ENCODE results near the gene CMKLR1.

Gene CMKLR1

DNA sequence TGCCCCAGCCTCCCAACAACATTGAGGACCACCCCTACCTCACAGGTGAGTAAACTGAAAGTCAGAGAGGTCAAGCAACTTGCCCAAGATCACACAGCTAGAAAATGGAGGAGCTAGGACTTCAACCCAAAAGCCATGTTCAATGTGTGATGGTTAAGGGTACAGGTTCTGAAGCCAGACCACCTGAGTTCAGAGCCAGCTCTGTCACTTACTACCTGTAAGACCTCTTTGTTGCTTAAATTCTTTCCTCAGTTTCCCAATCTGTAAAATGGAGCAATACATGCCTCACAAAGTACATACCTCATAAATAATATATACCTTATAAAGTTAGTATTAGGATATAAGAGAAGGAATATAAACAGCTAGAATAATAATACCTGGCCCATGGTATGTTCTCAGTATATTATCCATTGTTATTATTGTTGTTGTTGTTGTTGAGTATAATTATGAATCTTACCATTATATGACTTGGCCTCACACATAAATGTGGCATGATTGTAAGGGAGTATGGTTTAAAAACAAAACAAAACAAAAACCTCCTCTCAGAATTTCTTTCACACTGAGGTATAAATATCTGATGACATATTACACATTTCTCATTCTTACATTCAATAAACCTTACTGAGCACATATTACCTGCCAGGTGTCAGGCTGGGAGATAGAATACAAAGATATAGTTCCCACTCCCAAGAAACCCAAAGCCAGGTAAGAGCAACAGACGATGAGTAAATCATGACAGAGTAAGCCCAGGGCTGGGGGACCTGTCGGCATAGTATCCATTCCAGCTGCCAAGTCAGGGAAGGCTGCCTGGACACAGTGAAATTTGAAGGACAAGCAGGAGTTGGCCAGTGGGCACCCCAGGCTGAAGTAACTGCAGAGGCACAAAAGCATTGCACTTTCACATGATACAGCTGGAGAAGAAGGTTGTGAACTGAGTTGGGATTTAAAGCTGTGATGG lies 19.6 kb downstream of the CMKLR1 start:
- TF ChIP-seq, protein P1, sequence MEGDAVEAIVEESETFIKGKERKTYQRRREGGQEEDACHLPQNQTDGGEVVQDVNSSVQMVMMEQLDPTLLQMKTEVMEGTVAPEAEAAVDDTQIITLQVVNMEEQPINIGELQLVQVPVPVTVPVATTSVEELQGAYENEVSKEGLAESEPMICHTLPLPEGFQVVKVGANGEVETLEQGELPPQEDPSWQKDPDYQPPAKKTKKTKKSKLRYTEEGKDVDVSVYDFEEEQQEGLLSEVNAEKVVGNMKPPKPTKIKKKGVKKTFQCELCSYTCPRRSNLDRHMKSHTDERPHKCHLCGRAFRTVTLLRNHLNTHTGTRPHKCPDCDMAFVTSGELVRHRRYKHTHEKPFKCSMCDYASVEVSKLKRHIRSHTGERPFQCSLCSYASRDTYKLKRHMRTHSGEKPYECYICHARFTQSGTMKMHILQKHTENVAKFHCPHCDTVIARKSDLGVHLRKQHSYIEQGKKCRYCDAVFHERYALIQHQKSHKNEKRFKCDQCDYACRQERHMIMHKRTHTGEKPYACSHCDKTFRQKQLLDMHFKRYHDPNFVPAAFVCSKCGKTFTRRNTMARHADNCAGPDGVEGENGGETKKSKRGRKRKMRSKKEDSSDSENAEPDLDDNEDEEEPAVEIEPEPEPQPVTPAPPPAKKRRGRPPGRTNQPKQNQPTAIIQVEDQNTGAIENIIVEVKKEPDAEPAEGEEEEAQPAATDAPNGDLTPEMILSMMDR (IDR thresholded peaks at IDR 0.05; ENCODE audit: low read depth, low read length), result no peak
- H3K4me3 ChIP-seq (ENCODE audit: low read depth, low read length), result no peak overlapping the region

DNA sequence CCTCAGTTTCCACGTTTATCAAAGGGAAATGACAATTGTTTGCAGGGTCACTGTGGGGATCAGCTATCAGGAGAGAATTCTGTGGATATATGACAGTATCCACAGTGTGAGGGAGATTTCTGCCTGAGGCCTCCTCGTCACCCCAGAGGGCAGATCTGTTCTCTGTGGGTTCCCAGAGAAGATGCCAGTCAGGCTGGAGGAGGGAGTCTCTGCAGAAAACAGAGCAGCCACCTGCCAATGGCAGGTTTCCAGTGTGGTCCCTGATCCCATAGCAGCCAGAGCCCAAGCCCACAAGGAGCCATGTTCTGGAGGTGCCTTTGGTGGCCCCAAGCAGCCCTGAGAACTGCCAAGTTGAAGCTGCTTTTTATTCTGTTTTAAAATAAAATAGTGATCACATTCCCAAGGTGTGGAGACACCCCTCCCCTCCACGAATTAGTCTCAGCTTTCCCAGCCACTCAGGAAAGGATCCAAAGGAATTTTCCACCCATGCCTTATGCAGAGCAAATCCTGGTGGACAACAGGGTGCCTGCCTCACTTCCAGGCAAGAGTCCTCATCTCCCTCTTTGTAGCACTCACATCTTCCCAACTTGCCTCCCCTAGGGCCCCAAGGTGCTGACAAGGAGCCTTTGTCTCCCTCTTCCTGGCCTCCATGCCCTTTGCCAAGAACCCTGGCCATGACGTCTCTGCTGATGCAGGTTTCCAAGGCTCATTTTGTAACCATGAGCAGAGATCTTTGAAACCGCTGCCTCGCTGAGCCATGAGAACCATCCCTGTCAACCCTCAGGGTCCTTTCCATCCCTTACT lies 20.4 kb downstream of the CMKLR1 start:
- TF ChIP-seq, protein P1 (IDR thresholded peaks at IDR 0.05; ENCODE audit: low read depth, low read length), result no peak
- no peak overlapping the region for H3K4me3 ChIP-seq (ENCODE audit: low read depth, low read length)

DNA sequence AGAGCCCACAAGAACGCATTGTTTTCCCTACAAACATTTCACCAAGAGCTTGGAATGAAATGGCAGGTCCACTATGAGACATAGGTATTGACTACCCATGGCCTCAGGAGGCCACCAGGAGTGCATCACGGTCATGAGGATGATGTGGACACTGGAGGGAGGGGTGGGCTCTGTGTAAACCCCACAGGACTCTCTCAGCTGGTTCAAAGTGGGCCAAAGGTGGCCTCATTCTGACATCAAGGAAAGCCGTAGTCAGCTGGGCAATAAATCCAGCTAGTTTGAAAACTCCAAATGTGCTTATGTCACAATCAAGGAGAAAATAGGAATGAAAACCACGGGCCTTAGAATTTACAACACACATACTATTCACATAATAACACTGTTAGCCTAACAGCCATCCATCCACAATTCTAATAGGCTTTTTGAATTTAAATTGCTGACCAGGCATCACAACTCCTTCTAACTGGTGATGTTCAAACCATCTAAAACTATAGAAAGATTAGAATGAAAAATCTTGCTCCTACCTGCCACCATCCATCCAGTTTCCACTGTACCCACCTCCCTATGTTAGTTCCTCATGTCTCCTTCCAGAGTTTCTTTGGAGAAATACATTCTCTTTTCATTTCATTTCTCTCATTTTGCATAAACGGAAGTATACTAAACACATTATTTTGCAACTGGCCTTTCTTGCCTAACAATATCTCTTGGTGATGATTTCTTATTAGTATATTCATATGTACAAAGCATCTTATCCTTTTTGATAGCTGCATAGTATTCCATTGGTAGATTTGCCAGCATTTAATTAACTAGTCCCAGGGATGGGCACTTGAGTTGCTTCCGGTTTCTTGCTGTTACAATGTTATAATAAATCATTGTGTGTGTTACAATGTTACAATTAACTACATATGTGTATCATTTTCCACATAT lies 21.5 kb downstream of the CMKLR1 start:
- TF ChIP-seq, protein P1 (IDR thresholded peaks at IDR 0.05; ENCODE audit: low read depth, low read length), result no peak

DNA sequence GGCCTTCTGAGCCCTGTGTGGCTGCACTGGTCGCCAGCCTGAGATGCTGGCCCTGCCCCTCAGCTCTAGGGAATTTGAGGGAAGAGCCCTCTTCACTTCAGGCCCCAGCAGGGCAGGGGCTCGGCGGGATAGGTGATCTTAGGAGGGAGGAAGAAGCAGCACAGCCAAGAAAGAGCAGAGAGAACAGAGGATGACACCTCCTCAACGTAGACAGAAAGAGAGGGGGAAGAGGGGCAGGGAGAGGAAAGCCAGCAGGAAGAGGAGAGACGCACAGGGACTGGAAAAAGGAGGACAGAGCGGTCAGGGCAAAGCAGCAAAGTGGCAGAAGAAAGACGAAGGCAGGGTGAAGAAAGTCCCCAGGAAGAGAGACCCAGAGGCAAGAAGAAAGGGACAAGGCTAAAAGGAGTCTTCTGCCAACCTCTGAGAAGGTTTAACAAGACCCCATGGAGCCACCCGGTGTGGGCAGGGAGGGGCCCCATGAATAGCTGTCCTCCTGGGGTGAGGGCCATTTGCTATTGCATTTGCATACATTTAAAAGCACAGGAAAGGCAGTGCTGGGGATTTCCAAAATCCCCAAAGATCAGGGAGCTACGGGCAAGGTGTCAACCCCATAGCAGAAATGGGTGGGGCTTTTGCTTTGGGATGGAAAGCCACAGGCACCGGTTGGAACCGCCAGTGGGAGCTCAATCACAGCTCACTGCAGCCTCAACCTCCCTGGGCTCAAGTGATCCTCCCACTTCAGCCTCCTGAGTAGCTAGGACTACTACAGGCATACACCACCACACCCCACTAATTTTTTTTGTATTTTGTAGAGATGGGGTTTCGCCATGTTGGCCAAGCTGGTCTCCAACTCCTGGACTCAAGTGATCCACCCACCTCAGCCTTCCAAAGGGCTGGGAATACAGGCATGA lies 22.7 kb downstream of the CMKLR1 start:
- TF ChIP-seq, protein P1 (IDR thresholded peaks at IDR 0.05; ENCODE audit: low read depth, low read length), result no peak
- H3K4me3 ChIP-seq (ENCODE audit: low read depth, low read length), result no peak overlapping the region

More for the DNA sequence above, 21.5 kb downstream of the CMKLR1 start:
- H3K4me3 ChIP-seq (ENCODE audit: low read depth, low read length), result no peak overlapping the region

DNA sequence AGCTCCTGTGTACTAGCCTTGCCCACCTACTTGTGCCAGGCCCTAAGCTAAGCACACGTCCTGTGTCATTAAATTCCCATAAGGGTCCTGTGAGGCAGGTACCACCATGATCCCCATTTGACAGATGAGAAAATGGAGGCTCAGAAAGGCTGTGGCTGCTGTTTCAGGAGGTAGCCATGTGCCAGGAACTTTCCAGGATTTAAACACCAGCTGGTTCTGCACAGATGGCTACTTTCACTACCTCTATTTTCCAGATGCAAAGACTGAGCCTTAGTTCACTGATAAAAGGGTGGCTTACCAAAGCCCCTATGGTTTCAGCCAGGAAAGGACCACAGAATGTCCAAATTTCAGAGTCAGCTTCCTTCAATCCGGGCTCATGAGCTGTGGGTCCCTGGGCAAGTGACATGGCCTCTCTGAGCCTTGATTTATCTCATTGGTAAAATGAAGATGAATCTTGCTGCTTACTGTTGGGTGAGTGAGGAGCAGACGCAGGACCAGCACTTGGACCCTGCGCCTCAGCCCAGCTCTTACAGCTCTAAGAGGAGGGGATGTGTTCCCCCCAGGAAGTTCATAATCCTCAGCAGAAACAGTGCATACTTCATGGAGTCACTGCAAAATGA lies 23.5 kb downstream of the CMKLR1 start:
- H3K4me3 ChIP-seq (ENCODE audit: low read depth, low read length), result no peak overlapping the region
- TF ChIP-seq, protein P1 (IDR thresholded peaks at IDR 0.05; ENCODE audit: low read depth, low read length), result no peak
